Prostate gland (tissue), 2 donors: ENCODE data around the gene SCIMP. TPM values are rescaled to one million over a fixed set of nuclear protein-coding genes. Genes with fewer than 3 reads are reported as not detected.

Experiments used
- DNase-seq: peaks from one replicate; pipeline ENCODE4 v3.0.0-alpha.2; 2019; ENCODE audit warnings: low spot score
- H3K27ac ChIP-seq, 2 donors: fragments of 200-600 bp; sonication (generic); 2 replicates each; pipeline ENCODE4 v1.5.1; 2017 to 2019
- H3K27me3 ChIP-seq: fragments of 200-600 bp; sonication (generic); replicated peaks from 2 replicates; pipeline ENCODE4 v1.5.1; 2019; ENCODE audit not compliant: insufficient read depth
- H3K36me3 ChIP-seq, 2 donors: fragments of 200-600 bp; sonication (generic); 1 replicate in 1 of 2; 2 replicates in 1 of 2; pipeline versions ENCODE4 v1.5.1 to v1.8.1; 2017 to 2019
- H3K4me1 ChIP-seq: fragments of 200-600 bp; sonication (generic); replicated peaks from 2 replicates; pipeline ENCODE4 v1.5.1; 2019
- H3K4me3 ChIP-seq, 2 donors: fragments of 200-600 bp; sonication (generic); 2 replicates each; pipeline ENCODE4 v1.5.1; 2017 to 2019
- H3K9me3 ChIP-seq: fragments of 200-600 bp; sonication (generic); 2 replicates; pipeline ENCODE4 v1.5.1; 2017
- CTCF ChIP-seq, 4 experiments: fragments of 200-600 bp in 2 of 4; fragments of 450-650 bp in 2 of 4; sonication (generic) in 2 of 4; IDR thresholded peaks; 1 replicate in 3 of 4; 2 replicates in 1 of 4; pipeline ENCODE4 v1.5.1; 2016 to 2019; ENCODE audit warnings: antibody characterized with exemption in 4 of 4, mild to moderate bottlenecking in 2 of 4, moderate library complexity in 2 of 4
- POLR2A ChIP-seq: fragments of 450-650 bp; IDR thresholded peaks from one replicate; pipeline ENCODE4 v1.6.1; 2016; ENCODE audit warnings: antibody characterized with exemption, mild to moderate bottlenecking
- POLR2AphosphoS5 ChIP-seq: sonication (generic); formaldehyde crosslinking; IDR thresholded peaks from one replicate; pipeline ENCODE4 v1.6.1; 2017; ENCODE audit warnings: antibody characterized with exemption
- WGBS: methylation state at CpG from one replicate; pipeline ENCODE4 v1.1.5; 2018; 5-methylcytosine and 5-hydroxymethylcytosine counted together
- intact Hi-C: fragments of 100-400 bp; cut with DNase I; formaldehyde crosslinking; loops from one replicate; pipeline ENCODE4 v1.14.2; 2022
- total RNA-seq, 2 donors: library from RNA; depleted of rRNA; stranded (reverse); fragments of >200 nt; gene quantifications; one replicate each; pipeline ENCODE4 v1.1.0, GENCODE V29; 2016

SCIMP gene
- total RNA-seq, 2 donors from 2014 or later: 0.68 to 2.3 TPM

DNA sequence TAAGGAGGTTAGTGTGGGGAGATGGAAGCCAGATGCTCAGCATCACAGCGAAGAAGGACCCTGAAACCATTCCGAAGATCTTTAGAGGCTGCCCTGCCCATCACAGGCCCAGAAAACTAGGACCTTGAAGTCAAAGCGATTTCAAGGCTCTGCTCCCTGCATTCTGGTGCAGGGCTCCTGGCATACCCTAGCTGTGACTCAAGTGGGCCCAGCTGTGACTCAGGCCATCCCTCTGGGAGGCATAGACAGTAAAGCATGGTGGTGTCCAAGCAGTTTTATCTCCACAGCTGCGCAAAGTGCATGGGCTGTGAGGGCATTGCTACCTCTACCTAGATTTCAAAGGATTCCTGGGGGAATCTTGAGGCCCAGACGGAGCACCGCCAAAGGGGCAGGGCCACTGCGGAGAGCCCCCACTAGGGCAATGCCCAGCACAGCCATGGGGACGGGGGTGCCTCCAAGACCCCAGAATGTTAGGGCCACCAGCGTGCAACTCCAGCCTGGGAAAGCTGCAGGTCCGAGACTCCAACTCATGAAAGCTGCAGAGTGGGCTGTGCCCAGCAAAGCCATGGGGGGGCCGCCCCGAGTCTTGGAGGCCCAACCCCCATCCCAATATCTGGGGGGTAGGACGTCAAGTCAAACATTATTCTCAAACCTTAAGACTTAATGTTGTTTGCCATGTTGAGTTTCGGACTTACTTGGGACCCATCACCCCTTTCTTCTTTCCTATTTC lies 31.3 kb downstream of the SCIMP start:
- H3K4me3 ChIP-seq: no peak overlapping the region
- TF ChIP-seq CTCF (IDR thresholded peaks at IDR 0.05) (no peak), POLR2A (no peak), POLR2AphosphoS5 (no peak)
- H3K27me3 ChIP-seq: no peaks in the 10 kb centered on the region
- no peak for DNase-seq
- no peak overlapping the region for H3K27ac ChIP-seq
- no peaks in the 10 kb centered on the region for H3K36me3 ChIP-seq
- no peaks in the 10 kb centered on the region for H3K9me3 ChIP-seq
- no peaks in the 10 kb centered on the region for H3K4me1 ChIP-seq
- 94% methylated on average over 14 of the region's 14 CpGs for WGBS
- intact Hi-C loops: no loop called here

DNA sequence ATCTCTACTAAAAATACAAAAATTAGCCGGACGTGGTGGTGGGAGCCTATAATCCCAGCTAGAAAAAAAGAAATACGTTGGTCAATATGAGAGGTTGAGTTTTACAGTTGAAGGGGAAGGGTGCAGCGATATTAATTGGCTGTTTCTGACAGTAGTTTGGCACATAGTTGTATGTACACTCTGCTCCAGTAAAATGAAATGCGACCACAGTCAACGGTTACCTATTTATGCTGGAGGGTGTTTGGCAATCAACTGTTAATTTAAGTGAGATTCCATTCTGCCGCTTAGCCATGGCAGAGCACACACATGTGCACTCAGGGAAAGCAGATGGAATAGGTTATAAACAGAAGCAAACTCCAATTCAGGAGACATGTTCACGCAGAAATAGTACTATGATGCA lies 33.6 kb downstream of the SCIMP start:
- H3K4me3 ChIP-seq: no peak overlapping the region
- no peaks in the 10 kb centered on the region for H3K9me3 ChIP-seq
- intact Hi-C loops: no loop called here
- no peaks in the 10 kb centered on the region for H3K27me3 ChIP-seq
- H3K4me1 ChIP-seq: no peaks in the 10 kb centered on the region
- H3K36me3 ChIP-seq: no peaks in the 10 kb centered on the region
- 48% methylated on average over 8 of the region's 8 CpGs for WGBS
- no peak for TF ChIP-seq POLR2A
- TF ChIP-seq POLR2AphosphoS5: no peak
- no peak for TF ChIP-seq CTCF (IDR thresholded peaks at IDR 0.05)
- DNase-seq: no peak
- H3K27ac ChIP-seq: no peak overlapping the region

- 68% methylated on average over 2 of the region's 2 CpGs for WGBS
Measured at GRCh38 chr17:5200360-5200759, 34.3 kb downstream of the SCIMP start.

DNA sequence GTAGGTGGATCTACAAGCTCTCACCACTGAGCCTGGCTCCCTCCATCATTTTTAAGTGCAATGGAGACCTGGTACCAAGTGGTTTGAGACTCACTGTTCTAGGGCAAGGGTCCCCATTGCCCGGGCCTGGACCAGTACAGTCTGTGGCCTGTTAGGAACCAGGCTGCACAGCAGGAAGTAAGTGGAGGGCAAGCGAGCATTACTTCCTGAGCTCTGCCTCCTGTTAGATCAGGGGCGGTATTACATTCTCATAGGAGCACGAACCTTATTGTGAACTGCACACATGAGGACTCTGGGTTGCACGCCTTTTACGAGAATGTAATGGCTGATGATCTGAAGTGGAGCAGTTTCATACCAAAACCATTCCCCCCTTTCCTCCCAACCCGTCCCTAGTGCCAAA lies 36.2 kb downstream of the SCIMP start:
- no peaks in the 10 kb centered on the region for H3K27me3 ChIP-seq
- DNase-seq: no peak
- H3K36me3 ChIP-seq: no peaks in the 10 kb centered on the region
- no peaks in the 10 kb centered on the region for H3K9me3 ChIP-seq
- 93% methylated on average over 7 of the region's 7 CpGs for WGBS
- intact Hi-C loops: no loop called here
- no peak overlapping the region for H3K27ac ChIP-seq
- H3K4me1 ChIP-seq: no peaks in the 10 kb centered on the region
- TF ChIP-seq CTCF (IDR thresholded peaks at IDR 0.05) (no peak), POLR2A (no peak)
- no peak overlapping the region for H3K4me3 ChIP-seq

More at GRCh38 chr17:5200360-5200759, 34.3 kb downstream of the SCIMP start:
- TF ChIP-seq POLR2A: no peak
- no peak for TF ChIP-seq CTCF (IDR thresholded peaks at IDR 0.05)
- TF ChIP-seq POLR2AphosphoS5: no peak
- H3K9me3 ChIP-seq: no peaks in the 10 kb centered on the region
- no peaks in the 10 kb centered on the region for H3K27me3 ChIP-seq
- no peak overlapping the region for H3K4me3 ChIP-seq
- intact Hi-C loops: no loop called here
- no peak for DNase-seq
- no peaks in the 10 kb centered on the region for H3K36me3 ChIP-seq
- H3K27ac ChIP-seq: no peak overlapping the region
- H3K4me1 ChIP-seq: no peaks in the 10 kb centered on the region

DNA sequence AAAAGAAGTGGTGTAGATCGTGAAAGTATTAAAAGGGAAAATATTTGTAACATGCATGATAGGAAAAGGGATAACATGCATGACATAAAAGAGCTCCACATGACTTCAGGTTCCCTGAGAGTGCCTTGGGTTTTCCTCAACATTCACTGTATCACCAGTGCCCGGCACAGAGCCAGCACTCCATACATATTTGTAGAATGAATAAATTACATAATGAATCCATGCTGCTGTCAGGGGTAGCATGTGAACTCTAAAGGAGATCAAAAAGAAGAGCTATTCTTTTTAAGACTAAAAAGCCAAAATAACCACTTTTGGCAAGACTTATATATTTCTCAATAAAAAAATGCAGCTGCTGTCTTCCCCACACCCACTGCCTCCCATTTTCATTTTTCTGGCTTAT lies 40.3 kb downstream of the SCIMP start:
- Histone ChIP-seq H3K36me3 (no peaks in the 10 kb centered on the region), H3K9me3 (peaks cover 3% of the 10 kb centered on the region), H3K27me3 (no peaks in the 10 kb centered on the region), H3K4me3 (no peak overlapping the region), H3K4me1 (no peaks in the 10 kb centered on the region), H3K27ac (no peak overlapping the region)
- DNase-seq: no peak
- 78% methylated on average over 2 of the region's 2 CpGs for WGBS
- intact Hi-C loops: no loop called here
- TF ChIP-seq POLR2AphosphoS5 (no peak), CTCF (IDR thresholded peaks at IDR 0.05) (no peak), POLR2A (no peak)
